GM12875 (cell line): ENCODE measurements around the gene KRTAP10-2.
"Not testable (repeated sequence)": the region's sequence is repeated elsewhere in the genome, so short reads cannot be mapped to it uniquely, and the experiment has no call there.

ENCODE experiments used
- H3K4me3 ChIP-seq: one replicate; pipeline ENCODE4 v1.5.1; 2011; ENCODE audit warnings: low read depth, low read length, control low read depth
- TF ChIP-seq, protein P1 (sequence below): IDR thresholded peaks from 2 replicates; pipeline ENCODE4 v1.5.1; 2011; ENCODE audit warnings: low read depth, mild to moderate bottlenecking, control low read depth, inconsistent platforms, low read length, moderate library complexity, borderline replicate concordance; ENCODE audit not compliant: insufficient read depth

The KRTAP10-2 gene

DNA sequence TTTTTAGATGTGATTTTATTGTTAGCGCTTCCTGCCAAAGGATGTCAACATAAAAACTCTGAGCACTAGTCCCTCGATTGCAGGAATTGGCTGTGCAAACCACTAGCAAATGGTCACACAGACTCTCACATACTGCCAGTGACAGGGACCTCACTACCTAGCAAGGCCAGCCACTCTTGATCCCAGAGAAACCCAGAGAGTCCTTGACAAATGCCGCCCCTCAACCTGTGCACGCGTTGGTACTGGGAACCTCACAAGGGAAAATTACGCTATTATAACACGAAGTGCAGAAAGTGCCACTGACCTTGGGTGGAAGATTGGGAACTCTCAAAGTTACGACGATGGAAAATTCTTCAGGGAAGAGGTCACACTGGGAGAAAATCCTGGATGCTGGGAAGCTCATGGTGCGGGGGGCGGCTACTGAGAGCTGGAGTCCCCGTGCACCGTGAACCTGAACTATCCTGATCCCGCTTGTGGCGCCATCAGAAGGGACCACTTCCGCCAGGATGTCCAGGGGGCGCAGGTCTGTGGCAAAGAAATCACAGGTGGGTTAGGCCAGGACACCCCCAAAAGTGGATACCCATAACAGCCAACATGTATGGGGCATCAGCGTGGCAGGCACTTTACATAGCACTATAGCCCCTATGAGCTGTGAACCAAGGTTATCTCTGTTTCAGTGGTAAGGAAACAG lies 16.3 kb upstream of the KRTAP10-2 start:
- TF ChIP-seq, protein P1, sequence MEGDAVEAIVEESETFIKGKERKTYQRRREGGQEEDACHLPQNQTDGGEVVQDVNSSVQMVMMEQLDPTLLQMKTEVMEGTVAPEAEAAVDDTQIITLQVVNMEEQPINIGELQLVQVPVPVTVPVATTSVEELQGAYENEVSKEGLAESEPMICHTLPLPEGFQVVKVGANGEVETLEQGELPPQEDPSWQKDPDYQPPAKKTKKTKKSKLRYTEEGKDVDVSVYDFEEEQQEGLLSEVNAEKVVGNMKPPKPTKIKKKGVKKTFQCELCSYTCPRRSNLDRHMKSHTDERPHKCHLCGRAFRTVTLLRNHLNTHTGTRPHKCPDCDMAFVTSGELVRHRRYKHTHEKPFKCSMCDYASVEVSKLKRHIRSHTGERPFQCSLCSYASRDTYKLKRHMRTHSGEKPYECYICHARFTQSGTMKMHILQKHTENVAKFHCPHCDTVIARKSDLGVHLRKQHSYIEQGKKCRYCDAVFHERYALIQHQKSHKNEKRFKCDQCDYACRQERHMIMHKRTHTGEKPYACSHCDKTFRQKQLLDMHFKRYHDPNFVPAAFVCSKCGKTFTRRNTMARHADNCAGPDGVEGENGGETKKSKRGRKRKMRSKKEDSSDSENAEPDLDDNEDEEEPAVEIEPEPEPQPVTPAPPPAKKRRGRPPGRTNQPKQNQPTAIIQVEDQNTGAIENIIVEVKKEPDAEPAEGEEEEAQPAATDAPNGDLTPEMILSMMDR = no peak
- H3K4me3 ChIP-seq = no peak overlapping the region

DNA sequence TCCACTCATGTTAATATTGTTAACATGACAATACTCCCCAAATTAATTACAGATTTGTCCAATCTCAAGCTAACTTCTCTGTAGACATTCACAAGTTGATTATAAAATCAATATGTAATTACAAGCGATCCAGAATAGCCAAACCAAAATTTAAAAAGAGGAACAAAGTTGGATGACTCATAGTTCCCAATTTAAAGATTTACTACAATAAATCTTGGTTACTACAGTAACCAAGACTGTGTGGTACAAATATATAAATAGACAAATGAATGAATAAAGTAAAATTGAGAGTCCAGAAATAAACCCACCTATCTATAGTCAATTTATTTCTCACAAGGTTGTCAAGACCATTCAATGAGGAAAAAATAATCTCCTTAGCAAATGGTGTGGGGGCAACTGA lies 15.1 kb upstream of the KRTAP10-2 start:
- H3K4me3 ChIP-seq = no peak overlapping the region
- TF ChIP-seq, protein P1 = no peak

DNA sequence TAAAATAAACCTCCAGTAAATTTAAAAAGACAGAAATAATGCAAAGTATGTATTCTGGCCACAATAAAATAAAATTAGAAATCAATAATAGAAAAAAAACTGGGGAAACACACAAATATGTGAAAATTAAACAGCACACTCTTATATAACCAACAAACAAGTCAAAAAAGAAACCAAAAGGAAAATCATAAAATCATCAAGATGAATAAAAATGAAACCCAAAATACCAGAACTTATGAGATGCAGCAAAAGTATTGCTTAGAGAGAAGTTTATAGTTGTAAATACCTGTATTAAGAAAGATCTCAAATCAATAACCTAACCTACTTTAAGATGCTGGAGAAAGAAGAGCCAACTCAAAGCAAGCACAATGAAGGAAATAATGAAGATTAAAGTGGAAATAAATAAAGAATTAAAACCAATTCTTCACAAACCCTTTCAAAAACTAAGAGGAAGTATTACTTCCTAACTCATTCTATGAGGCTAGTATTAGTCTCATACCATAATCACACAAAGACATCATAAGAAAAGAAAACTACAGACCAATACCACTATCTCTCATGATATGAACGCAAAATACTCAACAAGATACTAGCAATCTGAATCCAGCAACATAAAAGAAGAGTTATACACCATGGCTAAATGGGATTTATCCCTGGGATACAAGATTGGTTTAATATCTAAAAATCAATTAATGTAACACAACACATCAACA lies 13.7 kb upstream of the KRTAP10-2 start:
- no peak overlapping the region for H3K4me3 ChIP-seq
- TF ChIP-seq, protein P1 = no peak

DNA sequence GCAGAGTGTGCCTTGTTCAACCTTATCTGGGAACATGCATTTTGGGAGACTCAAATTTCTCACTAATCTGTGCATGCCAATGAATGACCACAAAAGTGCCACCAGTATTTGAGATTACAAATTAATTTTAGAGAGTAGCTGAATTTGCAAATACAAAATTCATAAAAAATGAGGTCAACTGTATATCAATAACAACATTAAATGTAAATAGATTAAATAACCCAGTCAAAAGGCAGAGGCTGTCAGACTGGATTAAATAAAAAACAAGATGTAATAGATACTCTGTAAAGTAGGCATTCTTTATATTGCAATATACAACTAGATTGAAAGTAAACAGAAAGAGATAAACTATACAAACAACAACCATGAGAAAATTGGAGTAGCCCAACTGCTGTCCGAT lies 12.8 kb upstream of the KRTAP10-2 start:
- TF ChIP-seq, protein P1 = no peak

DNA sequence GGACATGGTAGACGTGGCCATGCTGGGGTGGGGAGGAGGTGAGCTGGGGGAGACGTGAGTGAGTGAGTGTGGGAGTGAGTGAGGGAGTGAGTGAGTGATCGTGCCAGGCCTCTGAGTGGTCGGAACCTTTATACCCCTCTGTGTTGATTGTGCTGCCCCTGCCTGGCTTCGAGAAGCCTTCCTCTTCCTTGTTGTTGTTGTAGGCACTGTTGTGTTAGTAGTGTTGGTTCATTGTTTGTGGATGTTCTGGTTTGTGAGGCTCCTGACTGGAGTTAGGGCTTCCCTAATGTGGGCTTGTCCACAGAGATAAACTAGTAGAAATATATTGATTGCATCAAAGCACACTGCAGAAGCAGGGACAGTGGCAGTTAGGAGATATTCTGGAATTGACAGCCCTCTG lies 7.4 kb upstream of the KRTAP10-2 start, which contains the start of gene KRTAP10-3:
Gene KRTAP10-3, minus strand, starts transcription at position 101 of the 400 bp plus-strand sequence. Its CDS starts 80 bp downstream, at position 21.
- H3K4me3 ChIP-seq = no peak within 1 kb of the TSS
- TF ChIP-seq, protein P1 = no peak

More for the DNA sequence above, 12.8 kb upstream of the KRTAP10-2 start:
- H3K4me3 ChIP-seq = no peak overlapping the region

DNA sequence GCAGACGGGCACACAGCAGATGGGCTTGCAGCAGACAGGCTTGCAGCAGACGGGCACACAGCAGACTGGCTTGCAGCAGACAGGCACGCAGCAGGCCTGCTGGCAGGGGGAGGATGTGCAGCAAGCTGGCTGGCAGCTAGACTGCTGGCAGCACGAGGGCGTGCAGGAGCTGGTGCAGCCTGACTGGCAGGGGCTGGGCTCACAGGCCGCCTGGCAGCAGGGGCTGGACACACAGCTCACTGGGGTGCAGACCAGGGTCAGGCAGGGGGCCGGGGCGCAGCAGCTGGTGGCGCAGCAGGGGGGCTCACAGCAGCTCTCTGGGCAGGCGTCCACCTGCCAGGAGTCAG lies 7.0 kb upstream of the KRTAP10-2 start:
- H3K4me3 ChIP-seq = not testable (repeated sequence)

DNA sequence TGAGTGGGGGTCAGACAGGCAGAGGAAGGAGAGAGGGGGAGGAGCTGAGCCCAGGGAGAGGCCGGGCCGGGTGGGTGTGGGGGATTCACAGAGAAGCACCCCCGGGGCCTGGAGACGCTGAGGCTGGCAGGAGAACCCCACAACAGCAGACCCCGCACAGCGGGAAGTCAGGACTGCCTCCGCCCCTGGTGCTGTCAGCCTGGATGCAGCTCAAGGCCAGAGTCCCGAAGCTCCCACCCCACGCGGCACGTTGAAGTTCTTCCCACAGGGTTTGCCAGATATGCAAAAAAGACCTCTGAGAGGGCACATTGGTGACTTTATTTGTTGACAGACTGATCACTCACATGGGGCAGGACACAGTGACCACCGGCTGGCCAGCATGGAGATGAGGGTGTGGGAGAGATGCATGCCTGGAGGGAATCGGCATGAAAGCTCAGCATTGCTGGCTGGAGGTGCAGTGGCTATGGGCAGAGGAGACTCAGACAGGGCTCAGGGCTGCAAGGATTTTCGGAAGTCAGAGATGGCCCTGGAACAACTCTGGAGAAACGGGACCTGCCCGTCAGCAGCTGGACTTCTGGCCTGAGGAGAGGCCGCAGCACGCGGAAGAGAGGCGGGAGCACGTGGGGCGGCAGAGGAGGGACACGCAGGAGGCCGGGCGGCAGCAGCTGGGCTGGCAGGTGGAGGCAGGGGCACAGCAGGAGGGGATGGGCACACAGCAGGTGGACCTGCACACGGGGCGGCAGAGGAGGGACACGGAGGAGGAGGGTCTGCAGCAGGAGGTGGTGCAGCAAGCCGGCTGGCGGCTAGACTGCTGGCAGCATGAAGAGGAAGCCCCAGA lies 6.4 kb upstream of the KRTAP10-2 start:
- H3K4me3 ChIP-seq = no peak overlapping the region
- TF ChIP-seq, protein P1 = no peak
